UCSD-AML1 (cell line): ENCODE results near the gene SLAMF1.
A peak's percentile ranks its signal among the peaks of the same experiment; 100 is the strongest.
"Not testable (repeated sequence)": the region's sequence is repeated elsewhere in the genome, so short reads cannot be mapped to it uniquely, and the experiment has no call there.

ENCODE experiments used
- DNase-seq: peaks from one replicate; lab custom pipeline; 2025; ENCODE audit not compliant: unreplicated experiment; lab: John Stamatoyannopoulos, UW

The SLAMF1 gene

DNA sequence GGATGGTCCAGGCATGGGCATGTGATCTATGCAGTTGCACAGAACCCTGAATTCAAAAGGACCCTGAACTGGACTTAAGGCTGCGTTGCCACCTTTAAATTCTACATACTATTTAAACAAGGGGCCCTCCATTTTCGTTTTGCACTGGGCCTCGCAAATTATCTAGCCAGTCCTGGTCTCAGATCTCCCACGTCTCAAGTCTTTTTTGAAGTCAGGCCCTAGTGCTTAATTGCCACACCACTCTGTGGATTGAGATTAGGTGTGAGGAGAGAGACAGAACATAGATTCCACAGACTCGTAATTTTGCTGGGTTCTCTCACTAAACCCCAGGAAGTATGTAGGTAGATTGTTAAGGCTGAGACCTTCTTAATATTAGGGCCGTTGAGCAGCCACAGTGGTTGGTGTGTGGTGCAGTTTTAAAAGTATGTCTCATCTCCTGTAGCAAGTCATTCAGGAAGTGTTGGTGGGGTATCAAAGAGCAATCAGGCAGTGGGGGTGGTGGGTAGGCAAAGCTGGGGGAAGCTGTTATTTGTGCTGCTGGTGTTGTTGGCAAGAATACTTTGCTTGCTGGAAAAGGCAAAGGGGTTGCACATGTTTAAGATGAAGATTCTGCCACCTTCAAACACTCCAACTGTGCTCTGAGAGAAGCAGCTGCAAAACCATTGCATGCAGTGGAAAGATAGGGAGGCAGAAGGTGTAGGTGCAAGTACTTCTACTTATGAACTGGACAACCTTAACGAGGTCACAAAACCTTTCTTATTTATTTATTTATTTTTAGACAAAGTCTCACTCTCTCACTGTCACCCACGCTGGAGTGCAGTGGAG, 78.8 kb downstream of the SLAMF1 start:
- peak; percentile 67 for DNase-seq

DNA sequence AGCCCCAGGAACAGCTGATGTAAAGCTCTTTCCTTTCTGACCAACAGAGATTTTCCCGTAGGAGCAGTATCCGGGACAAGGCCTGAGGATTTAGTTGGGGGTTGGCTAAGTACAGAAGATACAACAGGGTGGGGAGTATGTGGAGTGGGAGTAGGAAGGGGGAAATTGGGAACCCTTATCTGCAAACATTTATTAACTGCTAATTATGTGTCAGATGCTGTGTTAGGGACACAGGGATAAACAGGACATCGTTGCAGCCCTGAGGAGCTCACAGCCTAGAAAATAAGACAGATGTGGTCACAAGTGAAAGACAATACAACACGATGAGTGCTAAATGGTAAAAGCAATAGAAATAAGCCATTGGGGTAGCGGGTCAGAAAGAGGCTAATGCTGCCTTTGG, 79.5 kb downstream of the SLAMF1 start:
- DNase-seq = no peak

DNA sequence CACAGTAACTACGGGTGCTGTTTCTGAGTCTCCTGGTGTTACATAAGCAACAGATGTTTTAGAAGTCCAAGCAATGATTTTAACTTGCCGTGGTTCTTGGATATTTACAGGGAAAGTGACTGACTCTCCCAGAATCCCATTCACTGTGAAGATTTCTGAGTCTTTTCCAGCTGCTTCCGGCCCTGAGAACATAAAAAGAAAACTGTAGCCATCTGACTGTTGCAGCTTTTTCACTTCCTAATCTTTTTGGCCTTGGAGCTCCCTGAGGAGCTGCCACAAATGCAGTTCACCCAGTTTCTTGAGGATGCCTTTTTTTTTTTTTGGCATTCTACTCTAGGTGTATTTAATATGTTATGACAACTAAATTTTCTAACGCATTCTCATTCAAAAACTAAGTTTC, 81.3 kb downstream of the SLAMF1 start:
- DNase-seq = no peak

DNA sequence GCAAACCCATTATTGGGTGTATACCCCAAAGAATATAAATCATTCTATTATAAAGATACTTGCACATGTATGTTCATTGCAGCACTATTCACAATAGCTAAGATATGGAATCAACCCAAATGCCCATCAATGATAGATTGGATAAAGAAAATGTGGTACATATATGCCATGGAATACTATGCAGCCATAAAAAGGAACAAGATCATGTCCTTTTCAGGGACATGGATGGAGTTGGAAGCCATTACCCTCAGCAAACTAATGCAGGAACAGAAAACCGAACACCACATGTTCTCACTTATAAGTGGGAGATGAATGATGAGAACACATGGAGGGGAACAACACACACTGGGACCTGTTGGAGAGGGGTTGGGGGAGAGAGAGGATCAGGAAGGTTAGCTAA, 83.6 kb downstream of the SLAMF1 start:
- DNase-seq = not testable (repeated sequence)

DNA sequence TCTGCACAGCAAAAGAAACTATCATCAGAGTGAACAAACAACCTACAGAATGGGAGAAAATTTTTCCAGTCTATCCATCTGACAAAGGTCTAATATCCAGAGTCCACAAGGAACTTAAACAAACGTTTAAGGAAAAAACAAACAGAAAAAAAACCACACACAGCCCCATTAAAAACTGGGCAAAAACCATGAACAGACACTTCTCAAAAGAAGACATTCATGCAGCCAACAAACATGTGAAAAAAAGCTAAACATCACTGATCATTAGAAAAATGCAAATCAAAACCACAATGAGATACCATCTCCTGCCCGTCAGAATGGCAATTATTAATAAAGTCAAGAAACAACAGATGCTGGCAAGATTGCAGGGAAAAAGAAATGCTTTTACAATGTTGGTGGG, 84.1 kb downstream of the SLAMF1 start:
- DNase-seq = not testable (repeated sequence)

DNA sequence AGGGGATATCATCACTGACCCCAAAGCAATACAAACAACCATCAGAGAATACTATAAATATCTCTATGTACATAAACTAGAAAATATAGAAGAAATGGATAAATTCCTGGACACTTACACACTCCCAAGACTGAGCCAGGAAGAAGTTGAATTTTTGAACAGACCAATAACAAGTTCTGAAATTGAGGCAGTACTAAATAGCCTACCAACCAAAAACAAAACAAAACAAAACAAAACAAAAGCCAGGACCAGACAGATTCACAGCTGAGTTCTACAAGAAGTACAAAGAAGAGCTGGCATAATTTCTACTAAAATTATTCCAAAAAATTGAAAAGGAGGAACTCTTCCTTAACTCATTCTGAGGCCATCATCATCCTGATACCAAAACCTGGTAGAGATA, 86.0 kb downstream of the SLAMF1 start:
- DNase-seq = no peak

DNA sequence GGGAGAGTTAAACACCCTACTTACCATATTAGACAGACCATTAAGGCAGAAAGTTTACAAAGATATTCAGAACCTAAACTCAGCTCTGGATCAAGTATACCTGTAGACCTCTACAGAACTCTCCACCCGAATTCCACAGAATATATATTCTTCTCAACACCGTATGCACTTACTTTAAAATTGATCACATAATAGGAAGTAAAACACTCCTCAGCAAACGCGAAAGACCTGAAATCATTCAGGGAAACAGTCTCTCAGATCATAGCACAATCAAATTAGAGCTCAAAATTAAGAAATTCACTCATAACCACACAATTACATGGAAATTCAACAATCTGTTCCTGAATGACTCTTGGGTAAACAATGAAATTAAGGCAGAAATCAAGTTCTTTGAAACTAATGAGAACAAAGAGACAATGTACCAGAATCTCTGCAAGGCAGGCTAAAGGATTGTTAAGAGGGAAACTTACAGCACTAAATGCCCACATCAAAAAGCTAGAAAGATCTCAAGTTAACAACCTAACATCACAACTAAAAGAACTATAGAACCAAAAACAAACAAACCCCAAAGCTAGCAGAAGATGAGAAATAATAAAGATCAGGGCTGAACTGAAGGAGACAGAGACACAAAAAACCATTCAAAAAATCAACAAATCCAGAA, 86.7 kb downstream of the SLAMF1 start:
- DNase-seq = no peak

DNA sequence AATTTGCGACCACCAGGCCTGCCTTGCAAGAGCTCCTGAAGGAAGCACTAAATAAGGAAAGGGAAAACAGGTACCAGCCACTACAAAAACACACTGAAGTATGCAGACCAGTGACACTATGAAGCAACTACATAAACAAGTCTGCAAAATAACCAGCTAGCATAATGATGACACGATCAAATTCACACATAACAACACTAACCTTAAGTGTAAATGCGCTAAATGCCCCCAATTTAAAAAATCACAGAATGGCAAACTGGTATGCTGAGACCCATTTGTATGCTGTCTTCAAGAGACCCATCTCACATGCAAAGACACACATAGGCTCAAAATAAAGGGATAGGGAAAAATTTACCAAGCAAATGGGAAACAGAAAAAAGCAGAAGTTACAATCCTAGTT, 87.4 kb downstream of the SLAMF1 start:
- DNase-seq = not testable (repeated sequence)

DNA sequence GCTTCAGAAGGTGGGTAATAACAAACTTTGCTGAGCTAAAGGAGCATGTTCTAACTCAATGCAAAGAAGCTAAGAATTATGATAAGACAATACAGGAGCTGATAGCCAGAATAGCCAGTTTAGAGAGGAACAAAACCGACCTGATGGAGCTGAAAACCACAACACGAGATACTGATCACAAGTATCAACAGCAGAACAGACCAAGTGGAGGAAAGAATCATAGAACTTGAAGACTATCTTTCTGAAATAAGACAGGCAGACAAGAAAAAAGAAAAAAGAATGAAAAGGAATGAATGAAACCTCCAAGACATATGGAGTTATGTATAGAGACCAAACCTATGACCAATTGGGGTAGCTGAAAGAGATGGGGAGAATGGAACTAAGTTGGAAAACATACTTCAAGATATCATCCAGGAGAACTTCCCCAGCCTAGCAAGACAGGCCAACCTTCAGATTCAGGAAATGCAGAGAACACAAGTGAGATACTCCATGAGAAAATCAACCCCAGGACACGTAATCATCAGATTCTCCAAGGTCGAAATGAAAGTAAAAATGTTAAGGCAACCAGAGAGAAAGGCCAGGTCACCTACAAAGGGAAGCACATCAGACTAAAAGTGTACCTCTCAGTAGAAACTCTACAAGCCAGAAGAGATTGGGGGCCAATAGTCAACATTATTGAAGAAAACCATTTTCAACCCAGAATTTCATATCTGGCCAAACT, 88.0 kb downstream of the SLAMF1 start:
- no peak for DNase-seq
